A549 (cell line): ENCODE measurements around the gene FRY. TPM values are rescaled to one million over a fixed set of nuclear protein-coding genes. Genes with fewer than 3 reads are reported as not detected.

Experiments used
- ATAC-seq, 2 experiments: fragments of 200-7000 bp in 1 of 2; fragments of >200 bp in 1 of 2; cut with Nextera tagmentation in 1 of 2; cut with Tn5 transposase in 1 of 2; 3 replicates each; pipeline versions ENCODE4 v1.8.0 to v1.9.1; 2018 to 2020; ENCODE audit warnings: mild to moderate bottlenecking in 1 of 2, moderate library complexity in 1 of 2
- CTCF ChIA-PET: fragments of 300-600 bp; sonication (Branson Sonifier 250); formaldehyde crosslinking; extraction: SDS; loops from one replicate; lab custom pipeline; 2021; ENCODE audit warnings: antibody characterized with exemption, inconsistent platforms; lab: Yijun Ruan, JAX
- POLR2A ChIA-PET: fragments of 350-600 bp; formaldehyde crosslinking; extraction: SDS; loops from one replicate; lab custom pipeline; 2021; ENCODE audit warnings: antibody characterized with exemption, inconsistent platforms; lab: Yijun Ruan, JAX
- DNase-seq, 2 experiments: peaks; one replicate each; pipeline versions ENCODE4 v3.0.0 to v3.0.0-alpha.2; 2011 to 2016; ENCODE audit warnings: low read depth in 1 of 2, low spot score in 1 of 2
- FAIRE-seq: peaks from 2 replicates; lab custom pipeline; 2011; peaks lifted over from hg19 to GRCh38; lab: Jason Lieb, UNC
- H3K27ac ChIP-seq, 2 experiments: fragments of >200 bp; sonication (Bioruptor Twin); formaldehyde crosslinking; 3 replicates each; pipeline ENCODE4 v1.5.1; 2016 to 2017
- H3K4me1 ChIP-seq: fragments of >200 bp; sonication (Bioruptor Twin); formaldehyde crosslinking; 3 replicates; pipeline ENCODE4 v1.6.1; 2016
- H3K4me2 ChIP-seq: fragments of >200 bp; sonication (Bioruptor Twin); formaldehyde crosslinking; 3 replicates; pipeline ENCODE4 v1.6.1; 2016
- H3K4me3 ChIP-seq: fragments of >200 bp; sonication (Bioruptor Twin); formaldehyde crosslinking; 3 replicates; pipeline ENCODE4 v1.5.1; 2016
- H3K9me3 ChIP-seq: fragments of >200 bp; sonication (Bioruptor Twin); formaldehyde crosslinking; 3 replicates; pipeline ENCODE4 v1.6.1; 2016
- CBX8 ChIP-seq: fragments of 200-600 bp; sonication (generic); IDR thresholded peaks from 2 replicates; pipeline ENCODE4 v1.6.1; 2016
- EHF ChIP-seq: fragments of 250-450 bp; sonication (Bioruptor Pico); IDR thresholded peaks from 2 replicates; pipeline ENCODE4 v1.5.0; 2020; ENCODE audit warnings: mild to moderate bottlenecking
- ELK1 ChIP-seq: fragments of 150-350 bp; IDR thresholded peaks from 2 replicates; pipeline ENCODE4 v1.6.1; 2014; ENCODE audit warnings: low read depth, mild to moderate bottlenecking, low read length
- HOXA7 ChIP-seq: fragments of 250-450 bp; sonication (Bioruptor Pico); IDR thresholded peaks from 2 replicates; pipeline ENCODE4 v1.5.0; 2020; ENCODE audit warnings: mild to moderate bottlenecking, moderate library complexity
- HOXB5 ChIP-seq: fragments of 250-450 bp; sonication (Bioruptor Pico); IDR thresholded peaks from 2 replicates; pipeline ENCODE4 v1.5.0; 2020; ENCODE audit warnings: mild to moderate bottlenecking, moderate library complexity
- JUN ChIP-seq, 2 experiments: fragments of >200 bp; sonication (Bioruptor Twin); formaldehyde crosslinking; IDR thresholded peaks; 2 replicates in 1 of 2; 3 replicates in 1 of 2; pipeline ENCODE4 v1.6.1; 2016 to 2017
- MAZ ChIP-seq: fragments of 150-350 bp; IDR thresholded peaks from 2 replicates; pipeline ENCODE4 v1.6.1; 2014; ENCODE audit warnings: antibody characterized with exemption, low read depth, low read length, borderline replicate concordance
- MYC ChIP-seq: IDR thresholded peaks from 2 replicates; pipeline ENCODE4 v1.6.1; 2012; ENCODE audit warnings: mild to moderate bottlenecking, inconsistent platforms, low read length, improper control_type of control experiment, borderline replicate concordance
- NR3C1 ChIP-seq: fragments of >200 bp; sonication (Bioruptor Twin); formaldehyde crosslinking; IDR thresholded peaks from 3 replicates; pipeline ENCODE4 v1.6.1; 2017
- POLR2A ChIP-seq: IDR thresholded peaks from 2 replicates; pipeline ENCODE4 v1.6.1; 2012; ENCODE audit warnings: mild to moderate bottlenecking, low read length
- RAD21 ChIP-seq, 2 experiments: fragments of >200 bp in 1 of 2; sonication (Bioruptor Twin) in 1 of 2; formaldehyde crosslinking in 1 of 2; IDR thresholded peaks in 1 of 2; conservative IDR thresholded peaks in 1 of 2; 2 replicates in 1 of 2; 3 replicates in 1 of 2; pipeline ENCODE4 v1.6.1; 2012 to 2018; ENCODE audit warnings: inconsistent platforms in 1 of 2
- RCOR1 ChIP-seq: fragments of 150-350 bp; IDR thresholded peaks from 2 replicates; pipeline ENCODE4 v1.6.1; 2014; ENCODE audit warnings: antibody characterized with exemption, low read length, low read depth
- RNF2 ChIP-seq: fragments of 200-600 bp; sonication (generic); IDR thresholded peaks from 2 replicates; pipeline ENCODE4 v1.6.1; 2016; ENCODE audit warnings: low read depth, mild to moderate bottlenecking, antibody characterized with exemption, moderate library complexity, borderline replicate concordance
- SMC3 ChIP-seq: fragments of >200 bp; sonication (Bioruptor Twin); formaldehyde crosslinking; IDR thresholded peaks from 3 replicates; pipeline ENCODE4 v1.6.1; 2018; ENCODE audit warnings: inconsistent platforms
- SREBF2 ChIP-seq: fragments of 450-650 bp; IDR thresholded peaks from 2 replicates; pipeline ENCODE4 v1.6.1; 2014; ENCODE audit warnings: mild to moderate bottlenecking, moderate library complexity
- TFCP2L1 ChIP-seq: fragments of 250-450 bp; sonication (Bioruptor Pico); IDR thresholded peaks from 2 replicates; pipeline ENCODE4 v1.5.0; 2021; ENCODE audit warnings: mild to moderate bottlenecking
- TP53 ChIP-seq: fragments of 250-450 bp; sonication (Bioruptor Pico); IDR thresholded peaks from 2 replicates; pipeline ENCODE4 v1.5.0; 2021; ENCODE audit warnings: mild to moderate bottlenecking, moderate library complexity
- ZNF302 ChIP-seq: fragments of 250-450 bp; sonication (Bioruptor Pico); IDR thresholded peaks from 2 replicates; pipeline ENCODE4 v1.9.0; 2021; ENCODE audit warnings: inconsistent platforms, mild to moderate bottlenecking, moderate library complexity
- WGBS: methylation state at CpG from one replicate; pipeline ENCODE4 v1.1.6; 2017; ENCODE audit errors: missing lambda C conversion rate; 5-methylcytosine and 5-hydroxymethylcytosine counted together
- polyA plus RNA-seq, 4 experiments: library from polyadenylated mRNA; depleted of rRNA in 3 of 4; stranded (reverse); fragments of >200 nt; fragmentation: RNase III in 1 of 4; extraction: RNeasy Plus Mini Kit Qiagen cat#74134 plus additional on column Dnase treatment in 1 of 4; gene quantifications; 2 replicates in 3 of 4; 3 replicates in 1 of 4; pipeline ENCODE4 v1.2.3, GENCODE V29; 2011 to 2017
- TF ChIP-seq, protein P1 (sequence below): fragments of 450-650 bp; IDR thresholded peaks from 2 replicates; pipeline ENCODE4 v1.6.1; 2014; ENCODE audit warnings: antibody characterized with exemption
- TF ChIP-seq, protein P2 (sequence below): IDR thresholded peaks from 2 replicates; pipeline ENCODE4 v1.6.1; 2012
- TF ChIP-seq, protein P3 (sequence below): IDR thresholded peaks from 2 replicates; pipeline ENCODE4 v1.6.1; 2012
- TF ChIP-seq, protein P4 (sequence below): fragments of >200 bp; sonication (Bioruptor Twin); formaldehyde crosslinking; IDR thresholded peaks from 3 replicates; pipeline ENCODE4 v1.5.1; 2016
- TF ChIP-seq, protein P5 (sequence below): fragments of 250-450 bp; sonication (Bioruptor Pico); IDR thresholded peaks from 2 replicates; pipeline ENCODE4 v1.5.0; 2020; ENCODE audit warnings: low read depth, mild to moderate bottlenecking, moderate library complexity
- TF ChIP-seq, protein P6 (sequence below): IDR thresholded peaks from 2 replicates; pipeline ENCODE4 v1.6.1; 2012; ENCODE audit warnings: low read depth, borderline replicate concordance
- TF ChIP-seq, protein P7 (sequence below): fragments of >200 bp; sonication (Bioruptor Twin); formaldehyde crosslinking; IDR thresholded peaks from 3 replicates; pipeline ENCODE4 v1.6.1; 2016

Gene FRY
- polyA plus RNA-seq, 2 of the 4 experiments (the other 2 are of a cell fraction): 0.08 to 0.26 TPM

DNA sequence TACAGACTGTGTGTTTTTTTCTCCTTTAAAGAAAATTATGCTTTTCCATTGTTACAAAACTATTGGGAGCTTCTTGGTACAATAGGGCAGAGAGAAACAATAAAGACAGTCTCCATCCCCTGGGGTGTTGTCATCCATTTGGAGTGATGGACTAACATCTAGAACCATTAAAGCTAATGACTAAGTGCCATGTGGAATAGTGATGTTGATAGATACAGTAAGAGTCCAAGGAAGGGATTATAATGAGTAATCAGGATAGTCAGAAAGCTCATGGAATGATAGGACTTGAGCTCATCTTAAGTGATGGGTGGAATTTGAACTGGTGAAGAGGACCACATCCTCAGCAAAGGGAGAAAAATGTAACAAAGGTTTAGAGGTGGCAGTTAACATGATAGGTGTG, 24.1 kb upstream of the FRY start:
- FAIRE-seq (no peak), ATAC-seq (no peak), DNase-seq (no peak)
- ChIA-PET CTCF (interaction anchor here (1.0 kb wide), 1 partner anchor 12 kb away, joined by 3 read pairs; no protein-coding TSS in a partner anchor), POLR2A (no interaction called here)
- Histone ChIP-seq H3K4me3 (no peak overlapping the region), H3K4me2 (no peak overlapping the region), H3K4me1 (no peaks in the 10 kb centered on the region), H3K27ac (no peak overlapping the region), H3K9me3 (no peaks in the 10 kb centered on the region)
- no peak for TF ChIP-seq JUN (IDR thresholded peaks at IDR 0.05)
- TF ChIP-seq ZNF302 (CRISPR knock-in tag): no peak
- TF ChIP-seq, protein P1, sequence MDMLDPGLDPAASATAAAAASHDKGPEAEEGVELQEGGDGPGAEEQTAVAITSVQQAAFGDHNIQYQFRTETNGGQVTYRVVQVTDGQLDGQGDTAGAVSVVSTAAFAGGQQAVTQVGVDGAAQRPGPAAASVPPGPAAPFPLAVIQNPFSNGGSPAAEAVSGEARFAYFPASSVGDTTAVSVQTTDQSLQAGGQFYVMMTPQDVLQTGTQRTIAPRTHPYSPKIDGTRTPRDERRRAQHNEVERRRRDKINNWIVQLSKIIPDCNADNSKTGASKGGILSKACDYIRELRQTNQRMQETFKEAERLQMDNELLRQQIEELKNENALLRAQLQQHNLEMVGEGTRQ: no peak
- TF ChIP-seq EHF (CRISPR knock-in tag): no peak
- TF ChIP-seq, protein P2, sequence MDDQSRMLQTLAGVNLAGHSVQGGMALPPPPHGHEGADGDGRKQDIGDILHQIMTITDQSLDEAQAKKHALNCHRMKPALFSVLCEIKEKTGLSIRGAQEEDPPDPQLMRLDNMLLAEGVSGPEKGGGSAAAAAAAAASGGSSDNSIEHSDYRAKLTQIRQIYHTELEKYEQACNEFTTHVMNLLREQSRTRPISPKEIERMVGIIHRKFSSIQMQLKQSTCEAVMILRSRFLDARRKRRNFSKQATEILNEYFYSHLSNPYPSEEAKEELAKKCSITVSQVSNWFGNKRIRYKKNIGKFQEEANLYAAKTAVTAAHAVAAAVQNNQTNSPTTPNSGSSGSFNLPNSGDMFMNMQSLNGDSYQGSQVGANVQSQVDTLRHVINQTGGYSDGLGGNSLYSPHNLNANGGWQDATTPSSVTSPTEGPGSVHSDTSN: no peak
- TF ChIP-seq HOXB5 (CRISPR knock-in tag): no peak
- no peak for TF ChIP-seq TP53 (CRISPR knock-in tag)
- TF ChIP-seq, protein P3, sequence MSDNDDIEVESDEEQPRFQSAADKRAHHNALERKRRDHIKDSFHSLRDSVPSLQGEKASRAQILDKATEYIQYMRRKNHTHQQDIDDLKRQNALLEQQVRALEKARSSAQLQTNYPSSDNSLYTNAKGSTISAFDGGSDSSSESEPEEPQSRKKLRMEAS: no peak
- TF ChIP-seq, protein P4, sequence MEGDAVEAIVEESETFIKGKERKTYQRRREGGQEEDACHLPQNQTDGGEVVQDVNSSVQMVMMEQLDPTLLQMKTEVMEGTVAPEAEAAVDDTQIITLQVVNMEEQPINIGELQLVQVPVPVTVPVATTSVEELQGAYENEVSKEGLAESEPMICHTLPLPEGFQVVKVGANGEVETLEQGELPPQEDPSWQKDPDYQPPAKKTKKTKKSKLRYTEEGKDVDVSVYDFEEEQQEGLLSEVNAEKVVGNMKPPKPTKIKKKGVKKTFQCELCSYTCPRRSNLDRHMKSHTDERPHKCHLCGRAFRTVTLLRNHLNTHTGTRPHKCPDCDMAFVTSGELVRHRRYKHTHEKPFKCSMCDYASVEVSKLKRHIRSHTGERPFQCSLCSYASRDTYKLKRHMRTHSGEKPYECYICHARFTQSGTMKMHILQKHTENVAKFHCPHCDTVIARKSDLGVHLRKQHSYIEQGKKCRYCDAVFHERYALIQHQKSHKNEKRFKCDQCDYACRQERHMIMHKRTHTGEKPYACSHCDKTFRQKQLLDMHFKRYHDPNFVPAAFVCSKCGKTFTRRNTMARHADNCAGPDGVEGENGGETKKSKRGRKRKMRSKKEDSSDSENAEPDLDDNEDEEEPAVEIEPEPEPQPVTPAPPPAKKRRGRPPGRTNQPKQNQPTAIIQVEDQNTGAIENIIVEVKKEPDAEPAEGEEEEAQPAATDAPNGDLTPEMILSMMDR: no peak

DNA sequence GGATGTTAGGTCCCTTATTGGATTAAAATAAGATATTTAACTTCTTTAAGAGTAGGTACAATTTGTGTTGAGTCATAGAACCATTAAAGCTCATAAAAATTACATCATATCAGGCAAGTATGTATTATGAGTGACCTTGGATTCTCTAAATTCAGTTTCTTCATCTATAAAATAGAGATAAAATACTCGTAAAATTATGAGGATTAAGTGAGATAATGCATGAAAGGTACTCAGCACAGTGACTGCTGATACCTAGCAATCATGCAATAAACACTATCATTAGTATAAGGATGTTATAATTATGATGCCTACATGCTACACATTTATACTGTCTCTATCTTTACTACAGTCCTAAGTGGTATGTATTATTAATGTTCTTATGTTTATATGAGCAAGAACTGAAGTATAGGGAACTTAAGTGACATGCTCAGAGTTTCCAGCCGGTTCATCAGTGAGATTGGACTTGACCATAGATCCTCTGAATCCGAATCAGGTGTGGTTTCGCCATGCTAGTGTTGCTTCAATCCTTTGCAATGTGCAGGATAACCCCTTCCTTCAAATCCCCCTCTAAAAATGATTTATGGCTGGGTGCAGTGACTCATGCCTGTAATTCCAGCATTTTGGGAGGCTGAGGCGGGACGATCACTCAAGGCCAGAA, 22.9 kb upstream of the FRY start:
- Histone ChIP-seq H3K4me2 (no peak overlapping the region), H3K27ac (no peak overlapping the region), H3K4me1 (no peaks in the 10 kb centered on the region), H3K4me3 (no peak overlapping the region), H3K9me3 (no peaks in the 10 kb centered on the region)
- no peak for FAIRE-seq
- CTCF ChIA-PET: no interaction called here
- 62% methylated on average over 6 of the region's 6 CpGs for whole genome bisulfite sequencing
- TF ChIP-seq MYC (no peak), RAD21 (conservative IDR thresholded peaks at IDR 0.05 in 1 of 2, IDR thresholded peaks at IDR 0.05 in 1 of 2) (no peak), HOXA7 (CRISPR knock-in tag) (no peak), RCOR1 (no peak), RNF2 (no peak), TFCP2L1 (CRISPR knock-in tag) (no peak), POLR2A (no peak)
- no peak for DNase-seq
- POLR2A ChIA-PET: no interaction called here
- ATAC-seq: no peak

- Histone ChIP-seq H3K27ac (no peak overlapping the region), H3K4me1 (no peaks in the 10 kb centered on the region), H3K4me3 (no peak overlapping the region), H3K9me3 (no peaks in the 10 kb centered on the region), H3K4me2 (no peak overlapping the region)
- POLR2A ChIA-PET: no interaction called here
- CTCF ChIA-PET: interaction anchor here (1.8 kb wide), 1 partner anchor 237 kb away, joined by 3 read pairs; no protein-coding TSS in a partner anchor
- 57% methylated on average over 5 of the region's 5 CpGs for WGBS
- ATAC-seq (no peak), FAIRE-seq (no peak), DNase-seq (no peak)
- TF ChIP-seq EHF (CRISPR knock-in tag) (no peak), CBX8 (no peak), NR3C1 (no peak), SMC3 (no peak), RNF2 (no peak), HOXB5 (CRISPR knock-in tag) (no peak), MYC (no peak), RCOR1 (no peak), TFCP2L1 (CRISPR knock-in tag) (no peak), MAZ (no peak), SREBF2 (no peak), HOXA7 (CRISPR knock-in tag) (no peak), ELK1 (no peak)
- TF ChIP-seq, protein P5, sequence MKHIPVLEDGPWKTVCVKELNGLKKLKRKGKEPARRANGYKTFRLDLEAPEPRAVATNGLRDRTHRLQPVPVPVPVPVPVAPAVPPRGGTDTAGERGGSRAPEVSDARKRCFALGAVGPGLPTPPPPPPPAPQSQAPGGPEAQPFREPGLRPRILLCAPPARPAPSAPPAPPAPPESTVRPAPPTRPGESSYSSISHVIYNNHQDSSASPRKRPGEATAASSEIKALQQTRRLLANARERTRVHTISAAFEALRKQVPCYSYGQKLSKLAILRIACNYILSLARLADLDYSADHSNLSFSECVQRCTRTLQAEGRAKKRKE (CRISPR knock-in tag): no peak
- TF ChIP-seq, protein P6, sequence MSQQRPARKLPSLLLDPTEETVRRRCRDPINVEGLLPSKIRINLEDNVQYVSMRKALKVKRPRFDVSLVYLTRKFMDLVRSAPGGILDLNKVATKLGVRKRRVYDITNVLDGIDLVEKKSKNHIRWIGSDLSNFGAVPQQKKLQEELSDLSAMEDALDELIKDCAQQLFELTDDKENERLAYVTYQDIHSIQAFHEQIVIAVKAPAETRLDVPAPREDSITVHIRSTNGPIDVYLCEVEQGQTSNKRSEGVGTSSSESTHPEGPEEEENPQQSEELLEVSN: no peak
- TF ChIP-seq, protein P7, sequence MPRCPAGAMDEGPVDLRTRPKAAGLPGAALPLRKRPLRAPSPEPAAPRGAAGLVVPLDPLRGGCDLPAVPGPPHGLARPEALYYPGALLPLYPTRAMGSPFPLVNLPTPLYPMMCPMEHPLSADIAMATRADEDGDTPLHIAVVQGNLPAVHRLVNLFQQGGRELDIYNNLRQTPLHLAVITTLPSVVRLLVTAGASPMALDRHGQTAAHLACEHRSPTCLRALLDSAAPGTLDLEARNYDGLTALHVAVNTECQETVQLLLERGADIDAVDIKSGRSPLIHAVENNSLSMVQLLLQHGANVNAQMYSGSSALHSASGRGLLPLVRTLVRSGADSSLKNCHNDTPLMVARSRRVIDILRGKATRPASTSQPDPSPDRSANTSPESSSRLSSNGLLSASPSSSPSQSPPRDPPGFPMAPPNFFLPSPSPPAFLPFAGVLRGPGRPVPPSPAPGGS: no peak
- TF ChIP-seq, protein P3: no peak
Observed at GRCh38 chr13:32009362-32009761, 22.2 kb upstream of the FRY start.
